Right lobe of liver (tissue), 6 donors: Measurements from ENCODE around the gene MTRF1L. TPM values are rescaled to one million over a fixed set of nuclear protein-coding genes. Genes with fewer than 3 reads are reported as not detected.

Source experiments
- ATAC-seq, 4 donors: fragments of 200-7000 bp; cut with Tn5 transposase; one replicate each; pipeline ENCODE4 v1.9.1; 2020; ENCODE audit warnings: mild to moderate bottlenecking in 4 of 4, moderate library complexity in 4 of 4
- DNase-seq, 3 donors: peaks; one replicate each; pipeline ENCODE4 v3.0.0-alpha.2; 2020
- H3K27ac ChIP-seq, 3 donors: fragments of 200-600 bp; one replicate each; pipeline ENCODE4 v1.8.0; 2022
- H3K27me3 ChIP-seq, 2 donors: fragments of 200-600 bp; one replicate each; pipeline ENCODE4 v1.8.0; 2022
- H3K36me3 ChIP-seq, 4 donors: fragments of 200-600 bp; sonication (generic) in 1 of 4; one replicate each; pipeline versions ENCODE4 v1.5.1 to v1.8.0; 2017 to 2022; ENCODE audit warnings: control low read depth in 1 of 4
- H3K4me1 ChIP-seq, 4 donors: fragments of 200-600 bp; sonication (generic) in 1 of 4; one replicate each; pipeline versions ENCODE4 v1.5.1 to v1.8.0; 2017 to 2022; ENCODE audit warnings: control low read depth in 1 of 4
- H3K4me3 ChIP-seq, 3 donors: fragments of 200-600 bp; one replicate each; pipeline ENCODE4 v1.8.0; 2022
- H3K9me3 ChIP-seq, 4 donors: fragments of 200-600 bp; sonication (generic) in 1 of 4; one replicate each; pipeline versions ENCODE4 v1.5.1 to v1.8.0; 2017 to 2022; ENCODE audit warnings: control low read depth in 1 of 4
- POLR2A ChIP-seq: fragments of 450-650 bp; IDR thresholded peaks from one replicate; pipeline ENCODE4 v1.6.1; 2017; ENCODE audit warnings: antibody characterized with exemption, mild to moderate bottlenecking
- WGBS: methylation state at CpG from one replicate; pipeline ENCODE4 v1.1.6; 2018; ENCODE audit warnings: low coverage, low lambda C conversion rate; ENCODE audit not compliant: insufficient coverage; ENCODE audit errors: missing lambda C conversion rate; 5-methylcytosine and 5-hydroxymethylcytosine counted together
- intact Hi-C, 2 donors: fragments of 100-400 bp; cut with DNase I; formaldehyde crosslinking; loops; one replicate each; pipeline versions ENCODE4 v1.11.2 to v1.14.1; 2022
- total RNA-seq, 6 experiments: library from RNA; depleted of rRNA in 2 of 6; stranded (reverse); fragments of >200 nt in 2 of 6; fragmentation: NEBNext Ultra II Directional in 3 of 6; extraction: Animal tissue kit (Norgen Biotek cat#: 25700) in 3 of 6; gene quantifications; one replicate each; pipeline versions ENCODE4 v1.1.0 to v1.2.4, GENCODE V29; 2016 to 2023
- TF ChIP-seq, protein P1 (sequence below), 4 donors: fragments of 200-600 bp in 3 of 4; fragments of 450-650 bp in 1 of 4; IDR thresholded peaks; one replicate each; pipeline versions ENCODE4 v1.5.1 to v1.8.0; 2016 to 2022; ENCODE audit warnings: antibody characterized with exemption in 4 of 4, mild to moderate bottlenecking in 2 of 4
- donor health status: DM: no; HTN: yes; CAD: no.
- donor health status: DM: no; HTN: no; CAD: no.
- donor health status: DM: no; HTN: no; CAD: no.
- donor health status: DM: no; HTN: yes; CAD: no.
- donor health status: DM: no; HTN: yes; CAD: no.

MTRF1L gene
- total RNA-seq, 6 experiments from 2014 or later: 6.1 to 16.8 (median 9.7) TPM

GRCh38 chr6:153044295-153044694 lies 41.8 kb upstream of the MTRF1L start:
- H3K4me3 ChIP-seq: no peak overlapping the region
- H3K4me1 ChIP-seq: no peaks in the 10 kb centered on the region
- no peak for TF ChIP-seq POLR2A
- TF ChIP-seq, protein P1, sequence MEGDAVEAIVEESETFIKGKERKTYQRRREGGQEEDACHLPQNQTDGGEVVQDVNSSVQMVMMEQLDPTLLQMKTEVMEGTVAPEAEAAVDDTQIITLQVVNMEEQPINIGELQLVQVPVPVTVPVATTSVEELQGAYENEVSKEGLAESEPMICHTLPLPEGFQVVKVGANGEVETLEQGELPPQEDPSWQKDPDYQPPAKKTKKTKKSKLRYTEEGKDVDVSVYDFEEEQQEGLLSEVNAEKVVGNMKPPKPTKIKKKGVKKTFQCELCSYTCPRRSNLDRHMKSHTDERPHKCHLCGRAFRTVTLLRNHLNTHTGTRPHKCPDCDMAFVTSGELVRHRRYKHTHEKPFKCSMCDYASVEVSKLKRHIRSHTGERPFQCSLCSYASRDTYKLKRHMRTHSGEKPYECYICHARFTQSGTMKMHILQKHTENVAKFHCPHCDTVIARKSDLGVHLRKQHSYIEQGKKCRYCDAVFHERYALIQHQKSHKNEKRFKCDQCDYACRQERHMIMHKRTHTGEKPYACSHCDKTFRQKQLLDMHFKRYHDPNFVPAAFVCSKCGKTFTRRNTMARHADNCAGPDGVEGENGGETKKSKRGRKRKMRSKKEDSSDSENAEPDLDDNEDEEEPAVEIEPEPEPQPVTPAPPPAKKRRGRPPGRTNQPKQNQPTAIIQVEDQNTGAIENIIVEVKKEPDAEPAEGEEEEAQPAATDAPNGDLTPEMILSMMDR (IDR thresholded peaks at IDR 0.05): no peak
- H3K27me3 ChIP-seq: no peaks in the 10 kb centered on the region
- DNase-seq (no peak), ATAC-seq (no peak)
- H3K27ac ChIP-seq: no peak overlapping the region
- no peaks in the 10 kb centered on the region for H3K9me3 ChIP-seq
- WGBS: 70% methylated on average over 4 of the region's 4 CpGs
- H3K36me3 ChIP-seq: no peaks in the 10 kb centered on the region
- intact Hi-C loops: no loop called here

DNA sequence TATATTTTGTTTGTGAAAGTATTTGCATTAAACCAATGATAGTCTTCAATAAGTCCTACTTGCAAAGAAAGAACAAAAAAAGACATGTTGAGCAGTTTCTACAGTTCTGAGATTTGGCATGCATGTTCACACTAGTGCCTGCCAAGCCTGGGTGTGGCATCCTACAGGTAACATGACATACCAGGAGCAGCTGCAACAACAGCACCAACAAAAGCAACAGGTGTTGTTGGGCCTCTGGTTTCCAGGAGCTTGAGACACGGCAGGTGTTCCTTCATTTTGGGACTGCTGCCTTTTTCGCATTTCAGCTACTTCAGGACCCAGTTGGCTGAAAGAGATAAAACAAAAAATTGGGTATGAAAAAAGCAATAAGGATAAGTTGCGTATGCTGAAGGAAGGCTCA lies 41.2 kb upstream of the MTRF1L start:
- Histone ChIP-seq H3K27me3 (no peaks in the 10 kb centered on the region), H3K4me1 (no peaks in the 10 kb centered on the region), H3K27ac (no peak overlapping the region), H3K4me3 (no peak overlapping the region), H3K36me3 (no peaks in the 10 kb centered on the region), H3K9me3 (no peaks in the 10 kb centered on the region)
- no peak for DNase-seq
- ATAC-seq: no peak
- TF ChIP-seq, protein P1 (IDR thresholded peaks at IDR 0.05): no peak
- TF ChIP-seq POLR2A: no peak
- WGBS: 84% methylated on average over 3 of the region's 3 CpGs
- intact Hi-C loops: no loop called here

GRCh38 chr6:153038378-153039057 lies 36.0 kb upstream of the MTRF1L start:
- TF ChIP-seq, protein P1 (IDR thresholded peaks at IDR 0.05): no peak
- TF ChIP-seq POLR2A: no peak
- Histone ChIP-seq H3K4me3 (no peak overlapping the region), H3K27me3 (no peaks in the 10 kb centered on the region), H3K4me1 (no peaks in the 10 kb centered on the region), H3K36me3 (no peaks in the 10 kb centered on the region), H3K9me3 (no peaks in the 10 kb centered on the region), H3K27ac (no peak overlapping the region)
- ATAC-seq (no peak), DNase-seq (no peak)
- intact Hi-C loops: loop anchor here (10.0 kb wide), 1 partner anchor 476 kb away; no protein-coding TSS in a partner anchor
- WGBS: 66% methylated on average over 4 of the region's 4 CpGs

DNA sequence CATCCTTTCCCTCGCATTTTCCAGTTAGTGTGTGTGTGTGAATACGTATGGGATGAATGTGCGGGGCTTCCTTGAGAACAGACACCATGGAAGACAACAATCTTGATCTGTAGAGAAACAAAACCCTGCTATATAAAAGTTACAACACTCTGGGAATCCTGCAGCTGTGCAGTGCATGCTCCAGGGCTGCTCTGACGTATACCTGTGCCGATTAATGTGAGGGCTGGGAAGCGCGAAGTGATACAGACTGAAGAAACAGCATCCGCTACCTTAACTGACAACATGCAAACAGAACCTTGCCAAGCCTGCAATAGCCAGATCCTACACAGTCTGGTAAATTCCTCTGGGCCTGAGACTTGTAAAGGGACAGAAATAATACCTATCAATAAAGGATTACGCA lies 31.6 kb upstream of the MTRF1L start:
- intact Hi-C loops: loop anchor here (10.0 kb wide), 1 partner anchor 481 kb away; no protein-coding TSS in a partner anchor
- H3K36me3 ChIP-seq: no peaks in the 10 kb centered on the region
- H3K4me3 ChIP-seq: no peak overlapping the region
- no peak for TF ChIP-seq POLR2A
- TF ChIP-seq, protein P1 (IDR thresholded peaks at IDR 0.05): no peak
- no peaks in the 10 kb centered on the region for H3K9me3 ChIP-seq
- peaks cover 0 to 2% (median 0%) of the 10 kb centered on the region in 4 donors for H3K4me1 ChIP-seq
- ATAC-seq (no peak), DNase-seq (no peak)
- 94% methylated on average over 9 of the region's 9 CpGs for WGBS
- H3K27ac ChIP-seq: no peak overlapping the region
- no peaks in the 10 kb centered on the region for H3K27me3 ChIP-seq
